Mesendoderm (in vitro differentiated cells): ENCODE measurements around the gene KCNB1.

Experiments
- DNase-seq: peaks from one replicate; pipeline ENCODE4 v3.0.0; 2013
- H2AK5ac ChIP-seq: 2 replicates; pipeline ENCODE4 v1.6.1; 2013; ENCODE audit warnings: low read length, inconsistent platforms
- H2BK120ac ChIP-seq: 2 replicates; pipeline ENCODE4 v1.6.1; 2013; ENCODE audit warnings: low read depth, mild to moderate bottlenecking, low read length, moderate library complexity, mixed read lengths
- H2BK15ac ChIP-seq: replicated peaks from 2 replicates; pipeline ENCODE4 v1.6.1; 2013; ENCODE audit warnings: low read depth, mild to moderate bottlenecking, moderate library complexity
- H2BK5ac ChIP-seq: 2 replicates; pipeline ENCODE4 v1.6.1; 2013; ENCODE audit warnings: low read length, inconsistent platforms
- H3K18ac ChIP-seq: 2 replicates; pipeline ENCODE4 v1.6.1; 2013; ENCODE audit warnings: mild to moderate bottlenecking, low read length, mixed read lengths
- H3K23ac ChIP-seq: one replicate; pipeline ENCODE4 v1.6.1; 2013; ENCODE audit warnings: low read length
- H3K27ac ChIP-seq: 2 replicates; pipeline ENCODE4 v1.5.1; 2013; ENCODE audit warnings: low read depth, mild to moderate bottlenecking, inconsistent platforms, low read length, moderate library complexity
- H3K27me3 ChIP-seq: 2 replicates; pipeline ENCODE4 v1.6.1; 2013; ENCODE audit warnings: low read length, control low read depth, mild to moderate bottlenecking, inconsistent platforms; ENCODE audit not compliant: insufficient read depth, poor library complexity
- H3K36me3 ChIP-seq: 2 replicates; pipeline ENCODE4 v1.6.1; 2013; ENCODE audit warnings: low read length, inconsistent platforms; ENCODE audit not compliant: control insufficient read depth, insufficient read depth
- H3K4ac ChIP-seq: one replicate; pipeline ENCODE4 v1.6.1; 2013; ENCODE audit warnings: low read depth, mild to moderate bottlenecking, low read length, moderate library complexity
- H3K4me1 ChIP-seq: 2 replicates; pipeline ENCODE4 v1.6.1; 2013; ENCODE audit warnings: low read depth, low read length, inconsistent platforms; ENCODE audit not compliant: control insufficient read depth
- H3K4me2 ChIP-seq: 2 replicates; pipeline ENCODE4 v1.6.1; 2013; ENCODE audit warnings: low read length
- H3K4me3 ChIP-seq: 2 replicates; pipeline ENCODE4 v1.5.1; 2013; ENCODE audit warnings: mild to moderate bottlenecking, low read length
- H3K56ac ChIP-seq: one replicate; pipeline ENCODE4 v1.6.1; 2013; ENCODE audit warnings: low read length
- H3K79me1 ChIP-seq: 2 replicates; pipeline ENCODE4 v1.6.1; 2013; ENCODE audit warnings: low read length, inconsistent platforms
- H3K79me2 ChIP-seq: 2 replicates; pipeline ENCODE4 v1.6.1; 2013; ENCODE audit warnings: mild to moderate bottlenecking, low read length; ENCODE audit not compliant: control insufficient read depth, insufficient read depth
- H3K9ac ChIP-seq: 2 replicates; pipeline ENCODE4 v1.6.1; 2013; ENCODE audit warnings: low read length, inconsistent platforms
- H4K5ac ChIP-seq: one replicate; pipeline ENCODE4 v1.6.1; 2013; ENCODE audit warnings: low read length
- H4K8ac ChIP-seq: one replicate; pipeline ENCODE4 v1.6.1; 2013; ENCODE audit warnings: low read depth, mild to moderate bottlenecking, control low read depth, low read length, moderate library complexity
- WGBS: extraction: QIAGEN DNeasy Blood & Tissue Kit; methylation state at CpG from one replicate; pipeline ENCODE4 v1.1.7; 2013; ENCODE audit warnings: low lambda C conversion rate, missing lambda C conversion rate; ENCODE audit not compliant: insufficient coverage; ENCODE audit errors: extremely low coverage; 5-methylcytosine and 5-hydroxymethylcytosine counted together

Gene KCNB1

GRCh38 chr20:49377326-49377725 lies 105.1 kb downstream of the KCNB1 start:
- Histone ChIP-seq H4K8ac (no peak overlapping the region), H3K9ac (no peak overlapping the region), H2BK120ac (no peak overlapping the region), H3K4me2 (no peak overlapping the region), H3K4me3 (no peak overlapping the region), H3K18ac (no peak overlapping the region), H3K27ac (no peak overlapping the region), H2BK15ac (no peak overlapping the region), H2BK5ac (no peak overlapping the region), H3K23ac (no peak overlapping the region), H3K79me1 (no peaks in the 10 kb centered on the region), H3K36me3 (no peaks in the 10 kb centered on the region), H3K79me2 (no peaks in the 10 kb centered on the region), H2AK5ac (no peak overlapping the region), H4K5ac (no peak overlapping the region), H3K4me1 (no peaks in the 10 kb centered on the region), H3K4ac (no peak overlapping the region), H3K56ac (no peak overlapping the region), H3K27me3 (no peaks in the 10 kb centered on the region)
- WGBS = no CpG with 5 or more reads among the region's 4 CpGs
- DNase-seq = no peak

- no peak overlapping the region for H3K56ac ChIP-seq
- H3K79me1 ChIP-seq = no peaks in the 10 kb centered on the region
- H2AK5ac ChIP-seq = no peak overlapping the region
- no peak overlapping the region for H4K5ac ChIP-seq
- H3K9ac ChIP-seq = no peak overlapping the region
- no CpG with 5 or more reads among the region's 3 CpGs for WGBS
- H3K4me2 ChIP-seq = no peak overlapping the region
- no peak overlapping the region for H2BK15ac ChIP-seq
- DNase-seq = no peak
- H3K4ac ChIP-seq = no peak overlapping the region
- H3K27me3 ChIP-seq = no peaks in the 10 kb centered on the region
- no peak overlapping the region for H3K18ac ChIP-seq
- no peak overlapping the region for H3K27ac ChIP-seq
- H2BK5ac ChIP-seq = no peak overlapping the region
- H3K4me1 ChIP-seq = no peaks in the 10 kb centered on the region
- no peak overlapping the region for H2BK120ac ChIP-seq
- no peaks in the 10 kb centered on the region for H3K79me2 ChIP-seq
- no peak overlapping the region for H4K8ac ChIP-seq
- no peaks in the 10 kb centered on the region for H3K36me3 ChIP-seq
- H3K23ac ChIP-seq = no peak overlapping the region
- H3K4me3 ChIP-seq = no peak overlapping the region
Observed at GRCh38 chr20:49375170-49375569, 107.3 kb downstream of the KCNB1 start.

DNA sequence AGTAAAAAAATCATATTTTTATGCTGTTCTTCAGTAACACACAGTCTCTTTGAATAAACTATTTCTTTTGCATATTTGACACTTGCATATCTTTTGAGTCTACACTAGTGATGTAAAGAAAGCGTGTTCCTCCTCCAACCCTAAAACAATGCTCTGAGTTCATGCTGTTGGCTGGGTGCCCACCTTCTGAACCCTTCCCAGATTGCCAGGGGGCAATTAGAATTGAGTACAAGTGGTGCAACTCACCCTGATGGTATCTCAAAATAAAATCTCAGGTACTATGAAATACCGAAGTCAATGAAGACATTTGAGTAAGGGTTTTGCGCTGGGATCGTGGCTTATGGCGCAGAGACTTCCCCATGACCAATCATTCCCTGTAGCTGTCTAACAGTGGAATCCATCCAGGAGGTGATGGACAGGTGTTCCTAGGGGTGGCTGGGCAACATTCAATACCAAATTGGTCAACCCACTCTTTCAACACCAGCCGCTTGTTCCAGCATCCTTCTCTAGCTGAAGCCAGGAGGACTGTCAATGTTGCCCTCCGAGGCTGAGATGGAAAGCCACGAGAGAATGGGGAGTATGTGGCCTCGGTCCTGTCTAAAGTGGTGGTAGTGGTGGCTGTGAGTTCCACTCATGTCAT lies 110.3 kb downstream of the KCNB1 start:
- no peak overlapping the region for H2BK15ac ChIP-seq
- H3K27me3 ChIP-seq = no peaks in the 10 kb centered on the region
- no peak overlapping the region for H3K4me2 ChIP-seq
- no peak overlapping the region for H3K23ac ChIP-seq
- no peaks in the 10 kb centered on the region for H3K4me1 ChIP-seq
- H3K27ac ChIP-seq = no peak overlapping the region
- H4K8ac ChIP-seq = no peak overlapping the region
- no peak overlapping the region for H3K4me3 ChIP-seq
- WGBS = no CpG with 5 or more reads among the region's 9 CpGs
- no peak overlapping the region for H2AK5ac ChIP-seq
- no peak overlapping the region for H4K5ac ChIP-seq
- H3K36me3 ChIP-seq = no peaks in the 10 kb centered on the region
- DNase-seq = no peak
- H3K18ac ChIP-seq = no peak overlapping the region
- H2BK5ac ChIP-seq = no peak overlapping the region
- H3K4ac ChIP-seq = no peak overlapping the region
- H2BK120ac ChIP-seq = no peak overlapping the region
- no peak overlapping the region for H3K9ac ChIP-seq
- H3K56ac ChIP-seq = no peak overlapping the region
- no peaks in the 10 kb centered on the region for H3K79me1 ChIP-seq
- no peaks in the 10 kb centered on the region for H3K79me2 ChIP-seq

GRCh38 chr20:49368596-49368995 lies 113.9 kb downstream of the KCNB1 start:
- Histone ChIP-seq H3K4me1 (no peaks in the 10 kb centered on the region), H3K23ac (no peak overlapping the region), H2BK120ac (no peak overlapping the region), H3K56ac (no peak overlapping the region), H2BK5ac (no peak overlapping the region), H2BK15ac (no peak overlapping the region), H3K4me2 (no peak overlapping the region), H3K18ac (no peak overlapping the region), H3K36me3 (no peaks in the 10 kb centered on the region), H3K9ac (no peak overlapping the region), H3K4ac (no peak overlapping the region), H3K79me1 (no peaks in the 10 kb centered on the region), H4K5ac (no peak overlapping the region), H3K27me3 (no peaks in the 10 kb centered on the region), H3K4me3 (no peak overlapping the region), H3K79me2 (no peaks in the 10 kb centered on the region), H4K8ac (no peak overlapping the region), H2AK5ac (no peak overlapping the region), H3K27ac (no peak overlapping the region)
- 100% methylated on average over 2 of the region's 5 CpGs for WGBS
- no peak for DNase-seq

GRCh38 chr20:49367113-49367512 lies 115.4 kb downstream of the KCNB1 start:
- H4K5ac ChIP-seq = no peak overlapping the region
- no peaks in the 10 kb centered on the region for H3K79me2 ChIP-seq
- no peak overlapping the region for H3K4me2 ChIP-seq
- no peaks in the 10 kb centered on the region for H3K36me3 ChIP-seq
- H3K23ac ChIP-seq = no peak overlapping the region
- H3K4ac ChIP-seq = no peak overlapping the region
- no peaks in the 10 kb centered on the region for H3K79me1 ChIP-seq
- H3K9ac ChIP-seq = no peak overlapping the region
- no peak overlapping the region for H2BK15ac ChIP-seq
- H3K4me3 ChIP-seq = no peak overlapping the region
- no peak overlapping the region for H3K56ac ChIP-seq
- no peaks in the 10 kb centered on the region for H3K4me1 ChIP-seq
- H2BK5ac ChIP-seq = no peak overlapping the region
- DNase-seq = no peak
- H4K8ac ChIP-seq = no peak overlapping the region
- no peak overlapping the region for H3K27ac ChIP-seq
- no CpG with 5 or more reads among the region's 5 CpGs for WGBS
- no peaks in the 10 kb centered on the region for H3K27me3 ChIP-seq
- no peak overlapping the region for H2AK5ac ChIP-seq
- H2BK120ac ChIP-seq = no peak overlapping the region
- H3K18ac ChIP-seq = no peak overlapping the region

GRCh38 chr20:49366687-49367086 lies 115.8 kb downstream of the KCNB1 start:
- no peak overlapping the region for H3K9ac ChIP-seq
- no peak overlapping the region for H3K4me3 ChIP-seq
- no peak overlapping the region for H4K8ac ChIP-seq
- no peak overlapping the region for H3K23ac ChIP-seq
- H3K18ac ChIP-seq = no peak overlapping the region
- H3K27ac ChIP-seq = no peak overlapping the region
- H3K4me1 ChIP-seq = no peaks in the 10 kb centered on the region
- no peak for DNase-seq
- no peak overlapping the region for H3K4ac ChIP-seq
- H3K27me3 ChIP-seq = no peaks in the 10 kb centered on the region
- H2BK5ac ChIP-seq = no peak overlapping the region
- no peaks in the 10 kb centered on the region for H3K79me1 ChIP-seq
- no peak overlapping the region for H4K5ac ChIP-seq
- H2AK5ac ChIP-seq = no peak overlapping the region
- H3K36me3 ChIP-seq = no peaks in the 10 kb centered on the region
- no peak overlapping the region for H3K4me2 ChIP-seq
- no peak overlapping the region for H2BK120ac ChIP-seq
- no CpG with 5 or more reads among the region's 1 CpG for WGBS
- no peak overlapping the region for H2BK15ac ChIP-seq
- no peaks in the 10 kb centered on the region for H3K79me2 ChIP-seq
- no peak overlapping the region for H3K56ac ChIP-seq
